HEK293 (cell line): ENCODE measurements around the gene BIRC3.
"Not testable (repeated sequence)": the region's sequence is repeated elsewhere in the genome, so short reads cannot be mapped to it uniquely, and the experiment has no call there.

Experiments
- CTCF ChIA-PET: fragments of 350-600 bp; formaldehyde crosslinking; extraction: SDS; loops from one replicate; lab custom pipeline; 2021; ENCODE audit warnings: antibody characterized with exemption; lab: Yijun Ruan, JAX
- POLR2A ChIA-PET: fragments of 300-600 bp; formaldehyde crosslinking; extraction: SDS; loops from one replicate; lab custom pipeline; 2020; ENCODE audit warnings: antibody characterized with exemption, inconsistent platforms; lab: Yijun Ruan, JAX
- H3K27ac ChIP-seq: fragments of 200-500 bp; sonication (Bioruptor generic); 2 replicates; pipeline ENCODE4 v1.5.1; 2014; ENCODE audit warnings: low read depth, low read length, control low read depth, inconsistent platforms; ENCODE audit errors: extremely low read depth
- H3K36me3 ChIP-seq, 2 experiments: fragments of 200-500 bp in 1 of 2; sonication (Bioruptor generic) in 1 of 2; 1 replicate in 1 of 2; 2 replicates in 1 of 2; pipeline ENCODE4 v1.5.1; 2014 to 2017; ENCODE audit warnings: inconsistent platforms in 2 of 2, low read length in 2 of 2; ENCODE audit not compliant: control insufficient read depth in 2 of 2, insufficient read depth in 1 of 2
- H3K4me1 ChIP-seq: fragments of 200-500 bp; sonication (Bioruptor generic); 2 replicates; pipeline ENCODE4 v1.5.1; 2014; ENCODE audit warnings: mild to moderate bottlenecking, low read length, inconsistent platforms; ENCODE audit not compliant: control insufficient read depth, insufficient read depth
- H3K4me3 ChIP-seq: 2 replicates; pipeline ENCODE4 v1.5.1; 2011; ENCODE audit warnings: low read depth, mild to moderate bottlenecking, control low read depth, low read length, moderate library complexity
- H3K9me3 ChIP-seq: fragments of 200-500 bp; sonication (Bioruptor generic); 2 replicates; pipeline ENCODE4 v1.5.1; 2014; ENCODE audit warnings: low read depth, low read length, inconsistent platforms; ENCODE audit not compliant: control insufficient read depth, insufficient read depth
- CTCF ChIP-seq: fragments of 450-650 bp; formaldehyde crosslinking; IDR thresholded peaks from 2 replicates; pipeline ENCODE4 v1.5.1; 2016; ENCODE audit warnings: missing biosample characterization, missing genetic modification characterization
- KLF16 ChIP-seq: fragments of 450-650 bp; formaldehyde crosslinking; IDR thresholded peaks from 2 replicates; pipeline ENCODE4 v1.5.1; 2017; ENCODE audit warnings: missing biosample characterization, missing genetic modification characterization
- KLF8 ChIP-seq: fragments of 450-650 bp; formaldehyde crosslinking; IDR thresholded peaks from 2 replicates; pipeline ENCODE4 v1.5.1; 2016; ENCODE audit warnings: missing biosample characterization, missing genetic modification characterization
- MZF1 ChIP-seq: fragments of 450-650 bp; formaldehyde crosslinking; IDR thresholded peaks from 2 replicates; pipeline ENCODE4 v1.5.1; 2017; ENCODE audit warnings: missing biosample characterization, missing genetic modification characterization, borderline replicate concordance
- PBX3 ChIP-seq: sonication (generic); formaldehyde crosslinking; IDR thresholded peaks from 2 replicates; pipeline ENCODE4 v1.8.1; 2022; ENCODE audit warnings: mild to moderate bottlenecking, moderate library complexity, missing genetic modification reagents
- PRDM6 ChIP-seq: fragments of 450-650 bp; formaldehyde crosslinking; IDR thresholded peaks from 2 replicates; pipeline ENCODE4 v1.5.1; 2017; ENCODE audit warnings: missing biosample characterization, missing genetic modification characterization
- WT1 ChIP-seq: fragments of 450-650 bp; formaldehyde crosslinking; IDR thresholded peaks from 2 replicates; pipeline ENCODE4 v1.5.1; 2016; ENCODE audit warnings: missing biosample characterization, missing genetic modification characterization
- ZFP69B ChIP-seq: fragments of 450-650 bp; formaldehyde crosslinking; IDR thresholded peaks from 2 replicates; pipeline ENCODE4 v1.5.1; 2016; ENCODE audit warnings: missing biosample characterization, missing genetic modification characterization
- ZIC2 ChIP-seq: fragments of 450-650 bp; formaldehyde crosslinking; IDR thresholded peaks from 2 replicates; pipeline ENCODE4 v1.5.1; 2016; ENCODE audit warnings: missing biosample characterization, missing genetic modification characterization
- ZNF133 ChIP-seq: fragments of 450-650 bp; formaldehyde crosslinking; IDR thresholded peaks from 2 replicates; pipeline ENCODE4 v1.5.1; 2016; ENCODE audit warnings: missing biosample characterization, missing genetic modification characterization
- ZNF16 ChIP-seq: fragments of 450-650 bp; formaldehyde crosslinking; IDR thresholded peaks from 2 replicates; pipeline ENCODE4 v1.5.1; 2016; ENCODE audit warnings: low read depth, missing biosample characterization, missing genetic modification characterization
- ZNF202 ChIP-seq: fragments of 450-650 bp; formaldehyde crosslinking; IDR thresholded peaks from 2 replicates; pipeline ENCODE4 v1.5.1; 2016; ENCODE audit warnings: missing biosample characterization, missing genetic modification characterization, borderline replicate concordance
- ZNF292 ChIP-seq: fragments of 450-650 bp; formaldehyde crosslinking; IDR thresholded peaks from 2 replicates; pipeline ENCODE4 v1.5.1; 2016; ENCODE audit warnings: low read depth, missing biosample characterization, missing genetic modification characterization, borderline replicate concordance
- ZNF391 ChIP-seq: fragments of 450-650 bp; formaldehyde crosslinking; IDR thresholded peaks from 2 replicates; pipeline ENCODE4 v1.5.1; 2016; ENCODE audit warnings: low read depth, missing biosample characterization, missing genetic modification characterization, borderline replicate concordance
- ZNF670 ChIP-seq: fragments of 450-650 bp; formaldehyde crosslinking; IDR thresholded peaks from 2 replicates; pipeline ENCODE4 v1.5.1; 2016; ENCODE audit warnings: missing biosample characterization, missing genetic modification characterization, low read depth
- ZNF76 ChIP-seq: fragments of 450-650 bp; formaldehyde crosslinking; IDR thresholded peaks from 2 replicates; pipeline ENCODE4; 2016; ENCODE audit warnings: low read depth, missing biosample characterization, missing genetic modification characterization, borderline replicate concordance
- ZNF837 ChIP-seq: fragments of 450-650 bp; formaldehyde crosslinking; IDR thresholded peaks from 2 replicates; pipeline ENCODE4 v1.5.1; 2016; ENCODE audit warnings: missing biosample characterization, missing genetic modification characterization
- TF ChIP-seq, protein P1 (sequence below): fragments of 450-650 bp; formaldehyde crosslinking; optimal IDR thresholded peaks from 2 replicates; pipeline ENCODE3; 2016; ENCODE audit warnings: missing biosample characterization, mild to moderate bottlenecking, missing genetic modification characterization
- TF ChIP-seq, protein P2 (sequence below): fragments of 450-650 bp; formaldehyde crosslinking; IDR thresholded peaks from 2 replicates; pipeline ENCODE4 v1.5.1; 2016; ENCODE audit warnings: missing biosample characterization, missing genetic modification characterization

The BIRC3 gene

DNA sequence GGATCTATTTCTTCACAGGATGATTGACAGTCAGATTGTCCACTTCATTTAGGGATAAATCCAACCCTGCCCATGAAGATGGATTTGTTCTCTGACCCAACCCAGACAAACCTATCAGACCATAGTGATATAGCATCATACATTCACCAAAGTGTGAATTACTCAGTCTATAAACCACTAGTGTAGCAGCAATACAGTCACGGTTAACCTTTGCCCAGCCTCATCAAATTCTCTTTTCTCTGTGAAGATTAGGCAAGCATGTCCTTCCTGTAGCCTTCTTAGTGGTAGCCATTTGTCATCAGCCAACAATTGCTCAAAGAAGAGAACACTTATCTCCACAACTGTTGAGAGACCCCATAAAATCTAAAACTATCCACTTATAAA lies 15.3 kb downstream of the BIRC3 start:
- Histone ChIP-seq H3K9me3 (no peaks in the 10 kb centered on the region), H3K4me3 (no peak overlapping the region), H3K27ac (no peak overlapping the region), H3K4me1 (no peaks in the 10 kb centered on the region), H3K36me3 (no peaks in the 10 kb centered on the region)
- TF ChIP-seq ZNF670 (tag by site-specific recombination) (no peak), ZNF76 (tag by site-specific recombination) (no peak), KLF16 (no peak), PBX3 (CRISPR knock-in tag) (no peak), ZNF837 (tag by site-specific recombination) (no peak)
- CTCF ChIA-PET = no interaction called here
- POLR2A ChIA-PET = interaction anchor here (0.6 kb wide), 1 partner anchor 9 kb away, joined by 3 read pairs; no protein-coding TSS in a partner anchor

DNA sequence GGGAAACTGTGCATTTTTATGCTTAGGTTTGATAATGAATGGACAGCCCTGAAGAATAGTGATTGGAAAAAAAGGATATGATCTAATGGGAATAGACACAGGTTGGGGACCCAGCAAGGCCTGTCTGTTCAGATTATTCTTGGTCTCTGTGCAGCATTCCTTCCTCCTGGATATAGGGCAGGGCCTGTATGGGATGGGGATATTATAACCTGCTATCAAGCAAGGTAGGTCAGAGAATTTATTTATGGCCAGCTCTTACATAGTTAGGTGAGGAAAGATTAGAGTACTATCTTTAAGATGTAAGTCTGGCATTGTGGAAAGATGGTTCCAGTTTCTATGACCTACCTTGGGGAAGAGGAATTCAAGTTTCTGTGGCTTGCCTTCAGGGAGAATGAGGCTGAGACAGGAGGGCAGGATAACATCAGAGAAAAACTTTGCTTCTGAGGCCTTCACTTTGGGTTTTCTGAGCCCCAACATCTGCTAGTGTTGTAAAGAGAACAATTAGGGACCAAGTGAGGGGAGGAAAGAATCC lies 21.3 kb downstream of the BIRC3 start:
- CTCF ChIA-PET = interaction anchor here (0.9 to 1.6 kb wide), 3 partner anchors 157 to 275 kb away, joined by 3 to 8 read pairs (median 5); no protein-coding TSS in a partner anchor
- no peaks in the 10 kb centered on the region for H3K4me1 ChIP-seq
- no peak overlapping the region for H3K27ac ChIP-seq
- no peak for TF ChIP-seq ZIC2 (tag by site-specific recombination)
- TF ChIP-seq, all 188 proteins: peak for 0
- POLR2A ChIA-PET = no interaction called here
- H3K4me3 ChIP-seq = no peak overlapping the region
- no peaks in the 10 kb centered on the region for H3K9me3 ChIP-seq
- no peaks in the 10 kb centered on the region for H3K36me3 ChIP-seq

- not testable (repeated sequence) for H3K4me1 ChIP-seq, H3K9me3 ChIP-seq, H3K36me3 ChIP-seq, H3K4me3 ChIP-seq, H3K27ac ChIP-seq
- CTCF ChIA-PET = interaction anchor here (0.5 to 3.3 kb wide), 32 partner anchors 10 to 443 kb away, joined by 3 to 33 read pairs (median 4); partner anchors contain the start of gene MMP7
- POLR2A ChIA-PET = interaction anchor here (0.7 to 1.4 kb wide), 4 partner anchors 9 to 271 kb away, joined by 3 to 5 read pairs (median 3); no protein-coding TSS in a partner anchor
Measured at GRCh38 chr11:102341311-102341710, 24.0 kb downstream of the BIRC3 start.

- Histone ChIP-seq H3K4me1 (no peaks in the 10 kb centered on the region), H3K27ac (no peak overlapping the region), H3K4me3 (no peak overlapping the region), H3K36me3 (no peaks in the 10 kb centered on the region), H3K9me3 (no peaks in the 10 kb centered on the region)
- POLR2A ChIA-PET = interaction anchor here (0.7 to 1.4 kb wide), 4 partner anchors 9 to 271 kb away, joined by 3 to 5 read pairs (median 3); no protein-coding TSS in a partner anchor
- CTCF ChIA-PET = interaction anchor here (0.5 to 3.3 kb wide), 43 partner anchors 8 to 442 kb away, joined by 3 to 33 read pairs (median 4); partner anchors contain the start of gene MMP7
- no peak for TF ChIP-seq ZNF16 (tag by site-specific recombination)
- TF ChIP-seq, protein P1, sequence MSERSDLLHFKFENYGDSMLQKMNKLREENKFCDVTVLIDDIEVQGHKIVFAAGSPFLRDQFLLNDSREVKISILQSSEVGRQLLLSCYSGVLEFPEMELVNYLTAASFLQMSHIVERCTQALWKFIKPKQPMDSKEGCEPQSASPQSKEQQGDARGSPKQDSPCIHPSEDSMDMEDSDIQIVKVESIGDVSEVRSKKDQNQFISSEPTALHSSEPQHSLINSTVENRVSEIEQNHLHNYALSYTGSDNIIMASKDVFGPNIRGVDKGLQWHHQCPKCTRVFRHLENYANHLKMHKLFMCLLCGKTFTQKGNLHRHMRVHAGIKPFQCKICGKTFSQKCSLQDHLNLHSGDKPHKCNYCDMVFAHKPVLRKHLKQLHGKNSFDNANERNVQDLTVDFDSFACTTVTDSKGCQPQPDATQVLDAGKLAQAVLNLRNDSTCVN (tag by site-specific recombination) = no peak
- no peak for TF ChIP-seq KLF8 (tag by site-specific recombination)
- TF ChIP-seq ZNF292 (tag by site-specific recombination) = no peak
- TF ChIP-seq PRDM6 (tag by site-specific recombination) = no peak
- TF ChIP-seq, protein P2, sequence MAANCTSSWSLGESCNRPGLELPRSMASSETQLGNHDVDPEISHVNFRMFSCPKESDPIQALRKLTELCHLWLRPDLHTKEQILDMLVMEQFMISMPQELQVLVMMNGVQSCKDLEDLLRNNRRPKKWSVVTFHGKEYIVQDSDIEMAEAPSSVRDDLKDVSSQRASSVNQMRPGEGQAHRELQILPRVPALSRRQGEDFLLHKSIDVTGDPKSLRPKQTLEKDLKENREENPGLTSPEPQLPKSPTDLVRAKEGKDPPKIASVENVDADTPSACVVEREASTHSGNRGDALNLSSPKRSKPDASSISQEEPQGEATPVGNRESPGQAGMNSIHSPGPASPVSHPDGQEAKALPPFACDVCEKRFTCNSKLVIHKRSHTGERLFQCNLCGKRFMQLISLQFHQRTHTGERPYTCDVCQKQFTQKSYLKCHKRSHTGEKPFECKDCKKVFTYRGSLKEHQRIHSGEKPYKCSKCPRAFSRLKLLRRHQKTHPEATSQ (tag by site-specific recombination) = no peak
- TF ChIP-seq ZFP69B (tag by site-specific recombination) = no peak
- no peak for TF ChIP-seq ZNF202 (tag by site-specific recombination)
- TF ChIP-seq ZNF391 (tag by site-specific recombination) = no peak
- TF ChIP-seq ZNF133 (tag by site-specific recombination) = no peak
- 0 out of 2 replicates have a peak, but pooled peaks have one; percentile 15 for TF ChIP-seq WT1 (tag by site-specific recombination)
- TF ChIP-seq CTCF (tag by site-specific recombination) = 0 out of 2 replicates have a peak, but pooled peaks have one; percentile 27
- peak; percentile 100 for TF ChIP-seq MZF1
Measured at GRCh38 chr11:102341844-102342318, 24.6 kb downstream of the BIRC3 start.
